Hepatocyte (in vitro differentiated cells): ENCODE data around the gene MLPH.

Source experiments
- CTCF ChIP-seq: fragments of 200-600 bp; sonication (generic); IDR thresholded peaks from 2 replicates; pipeline ENCODE4 v1.5.1; 2016; ENCODE audit warnings: antibody characterized with exemption, mild to moderate bottlenecking; ENCODE audit not compliant: poor library complexity
- EZH2 ChIP-seq: fragments of 200-600 bp; sonication (generic); IDR thresholded peaks from 2 replicates; pipeline ENCODE4 v1.6.1; 2016; ENCODE audit warnings: antibody characterized with exemption, mild to moderate bottlenecking, borderline replicate concordance

GRCh38 chr2:237494066-237494465 lies 7.0 kb downstream of the MLPH start:
- no peak for TF ChIP-seq CTCF
- TF ChIP-seq EZH2 = no peak
